Activated CD8-positive, alpha-beta memory T cell treated with anti-CD3 and anti-CD28 coated beads for 48 hours (primary cell): Measurements from ENCODE around the gene CLOCK.

Experiments used
- DNase-seq, 3 experiments: peaks; one replicate each; pipeline ENCODE4 v3.0.0-alpha.2; 2020; ENCODE audit warnings: low read depth in 2 of 3, low spot score in 2 of 3

Gene CLOCK

DNA sequence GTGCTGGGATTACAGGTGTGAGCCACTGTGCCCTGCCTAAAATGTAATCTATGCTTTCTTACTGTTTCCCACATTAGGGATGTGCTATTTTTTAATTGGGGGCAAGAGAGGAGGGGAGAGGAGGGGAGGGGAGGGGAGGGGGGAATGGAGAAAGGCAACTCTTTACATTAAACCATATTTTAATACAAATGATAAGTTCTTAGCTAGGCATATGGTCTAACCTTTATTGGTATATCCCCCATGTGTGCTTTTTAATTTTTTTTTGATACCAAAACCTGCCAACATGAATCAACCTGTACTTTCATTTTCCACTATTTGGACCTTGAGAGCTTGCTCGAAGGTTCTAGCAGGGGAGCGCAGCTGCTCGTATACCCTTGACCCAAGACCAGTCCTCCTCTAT, 6.4 kb downstream of the CLOCK start:
- no peak for DNase-seq

GRCh38 chr4:55539658-55540057, 7.1 kb downstream of the CLOCK start:
- DNase-seq = no peak

DNA sequence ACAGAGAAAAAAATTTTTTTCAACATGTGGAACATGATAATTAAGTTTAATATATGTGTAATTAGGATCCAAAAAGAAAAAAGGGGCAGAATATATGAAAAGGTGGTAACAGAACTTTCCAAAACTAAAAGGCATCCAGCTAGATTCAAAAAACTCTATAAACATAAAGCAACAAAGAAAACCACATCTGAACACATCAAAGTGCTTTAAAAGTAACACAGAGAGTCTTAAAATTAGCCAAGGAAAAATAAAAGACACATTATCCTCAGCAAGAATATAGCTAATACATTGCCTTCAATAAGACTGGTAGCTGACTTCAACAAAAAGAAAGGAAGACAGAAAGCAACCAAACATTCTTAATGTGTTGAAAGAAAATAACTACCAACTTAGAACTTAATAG, 8.2 kb downstream of the CLOCK start:
- DNase-seq = no peak

DNA sequence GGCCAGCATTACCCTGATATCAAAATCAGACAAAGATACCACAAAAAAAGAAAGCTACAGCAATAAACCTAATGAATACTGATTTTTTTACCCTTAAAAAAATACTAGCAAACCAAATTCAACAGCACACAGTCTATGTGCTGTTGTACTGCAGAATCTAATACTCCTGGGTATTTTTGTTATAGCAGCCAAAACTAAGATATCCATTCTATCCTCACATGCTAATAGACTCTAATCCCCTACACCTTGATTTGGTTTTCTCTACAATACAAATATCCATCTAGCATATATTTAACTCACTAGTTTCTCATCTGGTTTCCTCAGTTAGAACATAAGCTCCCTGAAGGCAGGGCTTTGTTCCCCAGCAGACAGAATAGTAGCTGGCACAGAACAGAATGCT, 12.4 kb downstream of the CLOCK start:
- DNase-seq = no peak

DNA sequence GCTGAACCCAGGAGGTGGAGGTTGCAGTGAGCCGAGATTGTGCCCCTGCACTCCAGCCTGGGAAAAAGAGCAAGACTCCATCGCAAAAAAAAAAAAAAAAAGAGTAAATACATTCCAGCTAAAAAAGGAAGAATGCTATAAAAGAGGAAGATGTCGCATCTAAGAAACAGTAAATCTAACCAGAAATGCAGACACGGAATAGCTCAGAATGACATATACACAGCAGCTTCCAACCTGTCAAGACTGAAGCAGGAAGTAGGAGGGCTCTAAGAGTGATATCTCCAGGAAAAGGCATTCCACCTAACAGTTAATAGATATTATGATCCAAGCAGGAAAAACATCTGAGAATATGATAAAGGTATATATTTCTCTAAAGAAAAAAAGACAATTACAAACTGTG, 16.0 kb downstream of the CLOCK start:
- DNase-seq = no peak

GRCh38 chr4:55530167-55530566, 16.5 kb downstream of the CLOCK start:
- no peak for DNase-seq

GRCh38 chr4:55528491-55528890, 18.2 kb downstream of the CLOCK start:
- DNase-seq = no peak

DNA sequence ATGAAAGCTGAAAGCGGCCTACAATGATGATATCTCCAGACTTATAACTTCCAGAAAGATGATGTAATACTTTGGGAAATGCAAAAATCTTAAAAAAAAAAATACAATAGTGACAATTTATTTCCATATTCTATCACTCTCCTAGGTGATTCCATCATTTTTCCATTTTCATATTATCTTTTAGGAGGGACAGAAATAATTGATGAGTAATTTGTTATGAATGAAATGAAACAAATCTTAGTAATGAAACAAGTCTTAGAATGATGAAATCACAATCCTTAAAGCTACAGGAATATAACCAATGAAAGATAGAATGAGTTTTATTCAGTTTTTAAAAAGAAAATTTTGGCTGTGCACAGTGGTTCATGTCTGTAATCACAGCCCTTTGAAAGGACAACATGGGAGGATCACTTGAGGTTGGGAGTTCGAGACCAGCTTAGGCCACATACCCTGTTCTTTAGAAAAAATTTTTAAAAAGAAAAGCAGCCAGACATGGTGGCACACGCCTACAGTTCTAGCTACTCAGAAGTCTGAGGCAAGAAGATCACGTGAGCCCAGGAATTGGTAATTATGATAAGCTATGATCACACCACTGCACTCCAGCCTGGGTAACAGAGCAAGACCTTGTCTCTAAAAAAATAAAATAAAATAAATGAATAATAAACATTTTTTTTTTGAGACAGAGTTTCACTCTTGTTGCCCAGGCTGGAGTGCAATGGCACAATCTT, 21.7 kb downstream of the CLOCK start:
- no peak for DNase-seq

DNA sequence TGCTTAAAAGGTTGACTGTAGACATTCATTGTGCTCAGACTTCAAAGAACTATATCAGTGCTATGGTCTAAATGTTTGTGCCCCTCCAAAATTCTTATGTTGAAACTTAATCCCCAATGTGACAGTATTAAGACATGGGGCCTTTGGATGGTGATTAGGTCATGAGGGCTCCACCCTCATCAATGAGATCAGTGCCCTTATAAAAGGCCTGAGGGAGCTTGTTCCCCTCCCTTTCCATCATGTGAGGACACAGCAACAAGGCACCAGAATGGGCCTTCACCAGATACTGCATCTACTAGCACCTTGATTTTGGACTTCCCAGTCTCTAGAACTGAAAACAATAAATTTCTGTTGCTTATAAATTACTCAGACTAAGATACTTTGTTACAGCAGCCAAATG, 28.3 kb downstream of the CLOCK start:
- no peak for DNase-seq

DNA sequence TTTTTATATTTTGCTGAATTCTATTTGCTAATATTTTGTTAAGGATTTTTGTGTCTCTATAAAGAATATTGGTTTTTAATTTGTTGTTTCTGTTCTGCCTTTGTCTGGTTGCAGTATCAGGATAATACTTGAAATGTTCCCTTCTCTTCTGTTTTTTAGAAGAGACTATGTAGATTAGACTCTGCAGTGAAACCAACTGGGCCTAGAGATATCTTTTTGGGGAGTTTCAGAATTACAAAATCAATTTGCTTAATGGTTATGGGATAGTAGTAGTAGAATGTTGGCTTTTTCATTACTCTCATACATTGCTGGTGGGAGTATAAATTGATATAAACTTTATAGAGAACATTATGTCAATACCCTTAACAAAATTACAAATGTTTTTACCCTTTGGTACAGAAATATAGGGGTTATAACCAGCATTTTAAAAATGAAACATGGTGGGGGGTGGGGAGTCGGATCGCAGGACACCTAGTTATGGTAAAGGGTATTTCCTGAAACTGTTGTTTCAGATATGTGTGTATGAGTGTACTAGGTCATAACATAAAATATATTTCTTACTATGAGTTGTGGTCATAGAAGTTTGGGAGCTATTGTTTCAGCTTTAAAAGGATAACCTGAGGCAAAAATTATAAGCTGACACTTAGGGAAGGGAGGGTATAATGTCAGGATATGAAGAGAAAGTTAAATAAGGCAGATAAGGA, 29.0 kb downstream of the CLOCK start:
- DNase-seq = no peak

DNA sequence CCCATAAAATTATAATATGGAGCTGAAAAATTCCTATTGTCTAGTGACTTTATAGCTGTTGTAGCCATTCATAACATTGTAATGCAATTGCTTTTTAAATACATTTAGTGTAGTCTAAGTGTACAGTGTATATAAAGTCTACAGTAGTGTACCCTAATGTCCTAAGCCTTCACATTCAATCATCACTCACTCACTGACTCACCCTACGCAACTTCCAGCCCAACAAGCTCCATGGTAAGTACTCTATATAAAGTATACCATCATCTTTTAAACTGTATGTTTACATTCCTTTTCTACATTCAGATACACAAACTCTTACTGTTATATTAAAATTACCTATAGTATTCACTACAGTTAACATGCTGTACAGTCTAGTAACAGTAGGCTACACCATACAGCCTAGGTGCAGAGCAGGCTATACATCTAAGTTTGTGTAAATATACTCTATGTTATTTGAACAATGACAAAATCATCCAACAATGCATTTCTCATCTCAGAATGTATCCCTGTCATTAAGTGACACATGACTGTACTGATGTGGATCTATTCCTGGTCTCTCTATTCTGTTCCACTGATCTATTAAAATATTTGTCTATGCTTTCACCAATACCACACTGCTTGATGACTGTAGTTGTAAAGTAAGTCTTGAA, 33.7 kb downstream of the CLOCK start:
- no peak for DNase-seq

- no peak for DNase-seq
These were observed 34.6 kb downstream of the CLOCK start for GRCh38 chr4:55512077-55512476.

DNA sequence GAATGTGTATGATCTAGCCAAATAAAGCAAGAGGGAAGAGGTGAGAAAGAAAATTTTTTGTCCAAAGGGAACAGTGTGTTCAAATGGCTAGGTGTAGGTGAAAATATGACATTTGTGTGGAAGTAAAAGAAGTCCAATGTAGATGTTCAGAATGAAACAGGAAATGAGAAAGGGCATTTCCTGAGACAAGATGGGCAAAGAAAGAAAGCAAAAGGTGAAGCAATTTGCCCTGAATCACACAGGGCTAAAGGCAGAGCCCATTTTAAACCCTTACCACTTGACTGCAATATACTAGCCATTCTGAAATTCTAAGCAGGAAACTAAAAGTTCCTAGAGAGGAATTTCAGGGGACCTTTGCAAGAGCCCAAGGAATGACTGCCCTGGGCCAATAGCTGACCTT, 36.0 kb downstream of the CLOCK start:
- no peak for DNase-seq

DNA sequence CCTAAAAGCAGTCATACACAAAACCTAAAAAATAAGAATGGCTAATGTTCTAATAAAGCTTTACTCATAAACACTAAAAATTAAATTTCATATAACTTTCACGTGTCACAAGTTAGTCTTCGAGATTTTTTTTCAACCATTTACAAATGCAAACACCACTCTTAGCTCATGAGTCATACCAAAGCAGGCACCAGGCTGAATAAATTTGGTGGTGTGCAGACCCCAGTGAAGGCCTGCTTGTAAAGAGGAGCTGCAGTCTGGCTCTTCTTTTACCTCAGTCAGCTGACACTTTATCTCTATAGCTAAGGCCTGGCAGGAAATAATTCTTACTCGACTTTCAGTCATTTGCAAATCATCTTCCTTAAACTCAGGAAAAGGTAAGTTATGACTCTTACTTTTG, 37.4 kb downstream of the CLOCK start:
- no peak for DNase-seq

DNA sequence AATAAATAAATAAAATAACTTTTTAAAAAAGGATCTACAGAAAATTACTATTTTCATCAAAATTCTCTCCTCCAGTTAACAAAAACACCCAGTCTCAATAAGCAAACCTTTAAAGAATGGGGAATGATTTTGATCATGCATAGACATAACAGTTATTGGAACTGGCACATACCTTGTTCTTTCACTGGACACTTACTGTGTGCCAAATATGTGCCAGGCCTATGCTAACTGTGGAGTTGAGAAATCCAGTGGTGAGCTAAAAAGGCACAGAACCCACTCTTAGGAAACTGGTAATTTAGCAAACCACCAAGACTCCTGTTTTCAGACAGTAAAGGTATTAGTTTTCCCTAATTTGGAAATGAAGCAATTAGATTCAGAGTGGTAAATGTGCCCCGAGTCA, 39.1 kb downstream of the CLOCK start:
- no peak for DNase-seq

DNA sequence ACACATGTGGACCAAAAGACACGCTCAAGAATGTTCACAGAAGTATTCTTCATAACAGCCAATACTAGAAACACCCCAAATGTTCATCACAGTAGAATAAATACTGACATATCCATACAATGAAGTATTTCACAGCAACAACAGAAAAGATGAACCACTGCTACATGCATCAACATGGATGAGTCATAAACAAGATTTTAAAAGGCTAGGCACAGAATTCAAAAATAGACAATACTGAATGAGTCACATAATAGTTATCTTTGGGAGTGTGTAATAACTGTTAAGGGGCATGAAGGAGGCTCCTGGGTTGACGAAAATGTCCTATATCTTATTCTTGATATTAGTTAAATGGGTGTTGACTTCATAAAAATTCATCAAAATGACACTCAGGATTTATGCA, 43.5 kb downstream of the CLOCK start:
- DNase-seq = no peak

- no peak for DNase-seq
These were observed 46.6 kb downstream of the CLOCK start for GRCh38 chr4:55500072-55500471.

- no peak for DNase-seq
These were observed 47.2 kb downstream of the CLOCK start for GRCh38 chr4:55499495-55499894.

- no peak for DNase-seq
These were observed 48.7 kb downstream of the CLOCK start for GRCh38 chr4:55498051-55498450.

- DNase-seq = no peak
These were observed 55.2 kb downstream of the CLOCK start for GRCh38 chr4:55491486-55491885.

- no peak for DNase-seq
These were observed 58.0 kb downstream of the CLOCK start for GRCh38 chr4:55488716-55489115.

GRCh38 chr4:55485821-55486220, 60.9 kb downstream of the CLOCK start:
- no peak for DNase-seq
